K562 treated with DMSO at 1 percent for 4 hours (cell line): ENCODE data around the gene CAPRIN2. TPM values are rescaled to one million over a fixed set of nuclear protein-coding genes. Genes with fewer than 3 reads are reported as not detected.

ENCODE experiments used
- total RNA-seq: library from RNA; unstranded; fragments of 300-600 nt; gene quantifications from 2 replicates; pipeline ENCODE4 v1.2.3, GENCODE V29; 2022; ENCODE audit not compliant: insufficient read depth

CAPRIN2 gene
- 2.9 and 4.9 TPM in 2 replicates for total RNA-seq

DNA sequence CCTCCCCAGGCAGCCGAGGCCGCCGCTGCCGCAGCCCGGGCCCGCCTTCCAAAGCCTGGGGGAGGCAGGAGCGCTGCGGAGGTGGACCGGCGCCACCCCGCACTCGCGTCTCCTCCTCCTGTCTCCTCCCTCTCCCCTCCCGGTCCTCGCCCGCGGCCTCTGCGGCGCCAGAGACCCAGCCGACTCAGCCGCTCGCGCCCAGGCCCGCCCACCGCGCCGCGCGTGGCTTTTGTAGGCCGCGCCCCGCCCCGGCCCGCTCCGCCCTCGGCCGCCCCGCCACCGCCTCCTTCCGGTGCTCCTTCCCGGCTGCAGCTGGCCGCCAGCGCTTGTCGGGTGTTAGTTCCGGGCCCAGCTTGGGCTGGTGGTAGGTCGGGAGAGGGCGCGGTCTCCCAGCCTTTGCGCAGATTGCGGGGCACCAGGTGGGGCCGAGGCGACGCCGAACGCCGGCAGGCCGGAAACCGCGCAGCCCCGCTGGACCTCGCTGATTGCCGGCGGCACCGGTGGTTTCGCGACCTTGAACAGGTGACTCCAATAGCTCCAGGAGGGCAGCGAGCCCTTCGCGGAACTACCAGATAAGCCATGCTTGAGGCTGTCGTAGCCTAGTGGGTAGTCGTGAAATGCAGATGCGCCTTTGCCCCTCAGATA, at the start of gene CAPRIN2:
CAPRIN2 (minus strand) TSS at position 202 of the 645 bp plus-strand sequence. CDS start 1,431 bp downstream, outside the sequence.

DNA sequence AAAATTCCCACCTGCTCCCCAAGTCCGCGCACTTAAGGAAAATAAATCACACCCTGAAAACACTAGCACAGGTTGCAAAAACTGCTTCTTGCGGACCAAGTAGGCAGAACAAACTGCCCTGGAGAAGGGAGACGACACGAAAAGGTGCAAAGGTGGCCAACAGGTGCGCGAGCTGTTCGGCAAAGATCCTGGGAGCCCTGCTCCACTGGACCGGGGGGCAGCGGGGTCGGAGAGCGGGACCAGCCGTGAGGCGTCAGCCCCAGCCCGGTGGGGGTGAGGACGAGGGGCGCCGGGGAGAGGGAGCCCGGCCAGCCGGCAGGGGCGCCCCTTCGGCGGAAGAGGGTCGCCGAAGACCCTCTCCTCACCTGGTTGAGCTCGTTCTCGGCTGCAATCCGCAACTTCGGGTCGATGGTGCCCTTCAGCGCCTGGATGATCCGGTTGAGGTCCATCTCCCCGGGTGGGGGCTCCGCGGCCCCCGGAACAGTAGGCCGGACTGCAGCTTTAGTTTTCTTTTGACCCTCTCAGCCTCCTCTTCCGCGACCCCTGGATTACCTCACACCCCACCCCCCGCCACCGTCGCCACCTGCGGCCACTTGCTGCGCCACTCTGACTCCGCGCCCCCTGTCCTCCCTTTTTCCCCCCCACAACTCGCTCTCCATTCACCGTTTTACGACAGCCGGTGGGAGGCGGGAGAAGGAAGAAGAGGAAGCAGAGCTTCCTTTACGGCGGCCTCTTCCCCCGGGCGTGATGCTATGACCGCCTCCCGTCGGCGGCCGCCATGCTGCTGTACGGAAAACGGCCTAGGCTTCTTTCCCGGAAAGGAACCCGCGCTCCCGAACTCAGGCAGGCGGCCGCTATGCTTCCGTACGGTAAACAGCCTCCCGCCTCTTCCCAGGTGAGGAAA, 59.3 kb downstream of the CAPRIN2 start, which contains the start of gene IPO8:
IPO8 (minus strand) TSS at position 671 of the 904 bp plus-strand sequence; CDS start at position 449, 222 bp downstream.

Other genes with a start within 250 kb of the CAPRIN2 start
- 9.2 and 12.3 TPM in 2 replicates for gene IPO8, start 59.1 kb downstream of the CAPRIN2 start, total RNA-seq
- 0.23 TPM in 1 of 2 replicates, not detected in the other for gene TSPAN11, start 171.8 kb upstream of the CAPRIN2 start, total RNA-seq